ENCODE data around the gene MACROD2. TPM values are rescaled to one million over a fixed set of nuclear protein-coding genes. Genes with fewer than 3 reads are reported as not detected.

MACROD2 gene
- total RNA-seq, 1 experiment from 2014 or later, result 1.6 TPM

GRCh38 chr20:15612198-15612597, 1616.9 kb downstream of the MACROD2 start:
- H3K27ac ChIP-seq (ENCODE audit: insufficient read length, low read depth, low read length), result no peak overlapping the region
- H2AFZ ChIP-seq (ENCODE audit: low read length), result no peak overlapping the region
- no peak overlapping the region for H2AK5ac ChIP-seq (ENCODE audit: insufficient read length, low read length)
- H2BK15ac ChIP-seq (ENCODE audit: low read depth, low read length), result no peak overlapping the region
- H2BK120ac ChIP-seq (ENCODE audit: low read depth, low read length, poor library complexity, severe bottlenecking), result no peak overlapping the region
- no peak overlapping the region for H3K14ac ChIP-seq (ENCODE audit: insufficient read depth, low read length)
- H3K18ac ChIP-seq (ENCODE audit: insufficient read length, low read depth, low read length), result no peak overlapping the region
- H3K27ac Mint-ChIP-seq, result no peak overlapping the region
- H3K9ac ChIP-seq (ENCODE audit: extremely low read depth, insufficient read length, low read length), result no peak overlapping the region
- H3K27me3 Mint-ChIP-seq (ENCODE audit: low read depth), result no peaks in the 10 kb centered on the region; the same call in 1 of the 2 replicates
- H3K23me2 ChIP-seq (ENCODE audit: insufficient read length, low read depth, low read length, poor library complexity, severe bottlenecking), result no peaks in the 10 kb centered on the region
- H3K9me3 Mint-ChIP-seq, result no peaks in the 10 kb centered on the region; a peak in 1 of 5 replicates
- H2BK20ac ChIP-seq (ENCODE audit: low read depth, low read length, poor library complexity, severe bottlenecking), result no peak overlapping the region
- H4K8ac ChIP-seq (replicated peaks; ENCODE audit: insufficient read length, low read depth, low read length), result no peak overlapping the region
- DNase-seq, result no peak
- no peak overlapping the region for H2BK5ac ChIP-seq (ENCODE audit: insufficient read length, low read length)
- no peak overlapping the region for H3K4me2 ChIP-seq (ENCODE audit: insufficient read depth, insufficient read length, low read length)
- H3T11ph ChIP-seq (ENCODE audit: low read length), result no peak overlapping the region
- H3K4ac ChIP-seq (ENCODE audit: low read depth, low read length), result no peak overlapping the region
- peaks cover 7 to 19% of the 10 kb centered on the region in 2 experiments; a peak in 2 of 4 replicates for H3K4me1 Mint-ChIP-seq
- WGBS (ENCODE audit: extremely low coverage, insufficient read length, low lambda C conversion rate), result no CpG with 5 or more reads among the region's 7 CpGs
- H4K91ac ChIP-seq (ENCODE audit: insufficient read length, low read depth, low read length), result no peak overlapping the region
- no peaks in the 10 kb centered on the region for H3K27me3 ChIP-seq (ENCODE audit: insufficient read depth, low read length)
- no peak overlapping the region for H4K5ac ChIP-seq (ENCODE audit: insufficient read length, low read depth, low read length)
- H3K4me1 ChIP-seq (ENCODE audit: insufficient read depth, low read length), result peaks cover 2% of the 10 kb centered on the region; the same call in 1 of the 2 replicates
- no peak overlapping the region for H2BK12ac ChIP-seq (ENCODE audit: insufficient read length, low read depth, low read length)
- no peaks in the 10 kb centered on the region for H3K79me1 ChIP-seq (ENCODE audit: insufficient read depth, low read depth, low read length, poor library complexity, severe bottlenecking)
- TF ChIP-seq CTCF (conservative IDR thresholded peaks at IDR 0.05), result no peak
- no peaks in the 10 kb centered on the region; a peak in 1 of 7 replicates for H3K36me3 Mint-ChIP-seq (ENCODE audit: insufficient read depth in 1 of 3, low read depth in 3 of 3)
- H3K56ac ChIP-seq (ENCODE audit: insufficient read length, low read depth, low read length), result no peak overlapping the region
- no peak overlapping the region for H3K23ac ChIP-seq (ENCODE audit: insufficient read length, low read depth, low read length)
- H4K20me1 ChIP-seq (ENCODE audit: control insufficient read depth, insufficient read depth, insufficient read length), result no peaks in the 10 kb centered on the region
- no peaks in the 10 kb centered on the region for H3K9me3 ChIP-seq (ENCODE audit: control insufficient read depth, low read depth, low read length)
- no peaks in the 10 kb centered on the region for H3K79me2 ChIP-seq (ENCODE audit: insufficient read depth, low read length)
- no peak overlapping the region for H3K4me3 Mint-ChIP-seq

Data from H9 (cell line).